Measurements from ENCODE around the gene EPDR1. TPM values are rescaled to one million over a fixed set of nuclear protein-coding genes. Genes with fewer than 3 reads are reported as not detected.

EPDR1 gene
- total and polyA plus RNA-seq, 7 donors, result 16.9 to 83.1 (median 51.9) TPM

DNA sequence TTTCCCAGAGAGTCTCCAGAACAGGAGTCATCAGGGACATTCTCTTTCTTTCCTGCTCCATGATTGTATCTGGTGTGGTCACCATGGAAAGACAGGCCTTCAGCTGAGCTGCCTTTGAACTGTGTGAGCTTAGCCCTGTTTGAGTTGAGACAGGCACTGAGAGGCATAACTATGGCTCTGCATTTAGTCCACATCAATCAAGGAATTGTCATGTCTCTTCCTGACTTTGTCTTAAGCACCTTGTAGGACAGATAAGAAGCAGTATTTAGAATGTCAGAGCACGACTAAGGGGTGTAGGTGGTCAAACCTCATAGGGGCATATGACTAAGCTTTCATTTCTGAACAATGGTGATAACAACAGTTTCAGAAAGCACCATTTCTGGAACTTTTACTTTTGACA lies 53.5 kb downstream of the EPDR1 start:
- no peak for DNase-seq
- Histone ChIP-seq H3K9me3 (no peaks in the 10 kb centered on the region), H3K27ac (no peak overlapping the region), H3K4me1 (no peaks in the 10 kb centered on the region), H3K36me3 (ENCODE audit: insufficient read depth in 1 of 2, low read depth in 1 of 2) (no peaks in the 10 kb centered on the region), H3K27me3 (ENCODE audit: insufficient read depth in 3 of 3, low read length in 2 of 3) (no peaks in the 10 kb centered on the region), H3K4me3 (no peak overlapping the region)
- intact Hi-C loops (cut with DNase I), result no loop called here
- no peak for ATAC-seq
- WGBS, 3 donors, result 34 to 47% (median 36%) methylated on average over 1 of the region's 1 CpG
- TF ChIP-seq, protein P1, sequence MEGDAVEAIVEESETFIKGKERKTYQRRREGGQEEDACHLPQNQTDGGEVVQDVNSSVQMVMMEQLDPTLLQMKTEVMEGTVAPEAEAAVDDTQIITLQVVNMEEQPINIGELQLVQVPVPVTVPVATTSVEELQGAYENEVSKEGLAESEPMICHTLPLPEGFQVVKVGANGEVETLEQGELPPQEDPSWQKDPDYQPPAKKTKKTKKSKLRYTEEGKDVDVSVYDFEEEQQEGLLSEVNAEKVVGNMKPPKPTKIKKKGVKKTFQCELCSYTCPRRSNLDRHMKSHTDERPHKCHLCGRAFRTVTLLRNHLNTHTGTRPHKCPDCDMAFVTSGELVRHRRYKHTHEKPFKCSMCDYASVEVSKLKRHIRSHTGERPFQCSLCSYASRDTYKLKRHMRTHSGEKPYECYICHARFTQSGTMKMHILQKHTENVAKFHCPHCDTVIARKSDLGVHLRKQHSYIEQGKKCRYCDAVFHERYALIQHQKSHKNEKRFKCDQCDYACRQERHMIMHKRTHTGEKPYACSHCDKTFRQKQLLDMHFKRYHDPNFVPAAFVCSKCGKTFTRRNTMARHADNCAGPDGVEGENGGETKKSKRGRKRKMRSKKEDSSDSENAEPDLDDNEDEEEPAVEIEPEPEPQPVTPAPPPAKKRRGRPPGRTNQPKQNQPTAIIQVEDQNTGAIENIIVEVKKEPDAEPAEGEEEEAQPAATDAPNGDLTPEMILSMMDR (IDR thresholded peaks at IDR 0.05), result no peak

DNA sequence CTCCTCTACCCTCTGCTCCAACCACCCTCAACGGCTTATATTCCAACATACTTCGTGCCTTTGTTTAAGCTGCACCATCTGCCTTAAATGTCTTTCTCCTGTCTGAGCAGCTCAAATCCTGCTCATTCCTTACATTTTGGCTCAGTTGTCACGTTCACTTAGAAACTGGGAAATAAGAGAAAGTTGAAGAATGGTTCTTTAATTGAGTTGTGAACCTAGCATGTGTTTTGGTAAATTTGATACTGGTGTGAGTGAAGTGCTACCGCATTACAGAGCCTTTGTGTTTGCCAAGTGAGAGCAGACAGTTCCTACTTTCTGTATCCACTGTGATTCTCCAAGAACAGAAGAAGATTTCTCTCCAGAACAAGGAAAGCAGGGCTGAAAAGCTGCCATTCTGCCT lies 54.3 kb downstream of the EPDR1 start:
- Histone ChIP-seq H3K36me3 (ENCODE audit: insufficient read depth in 1 of 2, low read depth in 1 of 2) (no peaks in the 10 kb centered on the region), H3K27ac (no peak overlapping the region), H3K9me3 (no peaks in the 10 kb centered on the region), H3K27me3 (ENCODE audit: insufficient read depth in 3 of 3, low read length in 2 of 3) (no peaks in the 10 kb centered on the region), H3K4me3 (no peak overlapping the region), H3K4me1 (no peaks in the 10 kb centered on the region)
- TF ChIP-seq, protein P1 (IDR thresholded peaks at IDR 0.05), result no peak
- DNase-seq, result no peak
- ATAC-seq, result no peak
- intact Hi-C loops (cut with DNase I), result no loop called here
- 29 to 46% (median 30%) methylated on average over 4 of the region's 4 CpGs for WGBS, 3 donors

DNA sequence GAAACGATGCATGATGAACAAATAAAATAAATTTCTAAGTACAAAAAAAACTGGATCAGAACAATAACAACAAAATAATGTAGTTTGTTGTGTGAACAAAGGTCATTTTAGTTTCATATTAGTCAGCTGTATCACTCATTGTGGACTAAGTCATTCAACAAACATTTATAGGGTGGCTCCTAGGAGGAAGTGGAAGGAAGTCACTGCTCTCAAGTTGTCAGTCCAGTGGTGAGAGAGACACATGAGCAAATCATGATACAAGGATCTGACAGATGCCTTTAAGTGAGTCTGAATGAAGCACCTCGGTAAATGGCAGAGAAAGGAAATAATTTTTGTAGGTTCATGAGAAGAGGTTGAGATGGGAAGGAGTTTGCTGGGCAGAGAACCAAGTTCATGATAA lies 56.8 kb downstream of the EPDR1 start:
- no peak for DNase-seq
- H3K27me3 ChIP-seq (ENCODE audit: insufficient read depth in 3 of 3, low read length in 2 of 3), result no peaks in the 10 kb centered on the region
- H3K9me3 ChIP-seq, result no peaks in the 10 kb centered on the region
- 74 to 89% (median 74%) methylated on average over 2 of the region's 2 CpGs for WGBS, 3 donors
- no peaks in the 10 kb centered on the region for H3K36me3 ChIP-seq (ENCODE audit: insufficient read depth in 1 of 2, low read depth in 1 of 2)
- H3K4me3 ChIP-seq, result no peak overlapping the region
- intact Hi-C loops (cut with DNase I), result no loop called here
- TF ChIP-seq, protein P1 (IDR thresholded peaks at IDR 0.05), result no peak
- no peaks in the 10 kb centered on the region for H3K4me1 ChIP-seq
- no peak overlapping the region for H3K27ac ChIP-seq
- ATAC-seq, result no peak

DNA sequence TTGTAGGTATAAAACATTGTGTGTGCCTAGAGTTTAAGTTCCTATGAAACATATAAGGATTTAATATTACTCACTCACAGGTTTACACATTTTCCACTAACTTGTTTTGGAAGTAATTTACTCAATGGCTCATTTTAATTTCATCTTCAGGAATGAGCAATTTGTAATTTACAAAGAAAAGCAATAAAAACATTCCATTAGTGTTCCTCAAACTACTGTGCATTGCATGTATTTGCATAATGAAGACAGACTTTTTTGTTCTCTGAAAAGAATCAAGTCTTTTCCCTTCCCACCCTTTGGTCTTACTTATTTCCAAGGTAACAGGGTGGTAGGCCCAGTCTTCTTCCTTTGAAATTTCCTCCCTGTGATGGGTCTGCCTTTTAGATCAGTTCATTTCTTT lies 61.2 kb downstream of the EPDR1 start:
- no peaks in the 10 kb centered on the region for H3K4me1 ChIP-seq
- DNase-seq, result no peak
- TF ChIP-seq, protein P1 (IDR thresholded peaks at IDR 0.05), result no peak
- intact Hi-C loops (cut with DNase I), result no loop called here
- no peaks in the 10 kb centered on the region for H3K27me3 ChIP-seq (ENCODE audit: insufficient read depth in 3 of 3, low read length in 2 of 3)
- no peaks in the 10 kb centered on the region for H3K36me3 ChIP-seq (ENCODE audit: insufficient read depth in 1 of 2, low read depth in 1 of 2)
- no peak overlapping the region for H3K27ac ChIP-seq
- H3K9me3 ChIP-seq, result no peaks in the 10 kb centered on the region
- no peak overlapping the region for H3K4me3 ChIP-seq
- no peak for ATAC-seq

DNA sequence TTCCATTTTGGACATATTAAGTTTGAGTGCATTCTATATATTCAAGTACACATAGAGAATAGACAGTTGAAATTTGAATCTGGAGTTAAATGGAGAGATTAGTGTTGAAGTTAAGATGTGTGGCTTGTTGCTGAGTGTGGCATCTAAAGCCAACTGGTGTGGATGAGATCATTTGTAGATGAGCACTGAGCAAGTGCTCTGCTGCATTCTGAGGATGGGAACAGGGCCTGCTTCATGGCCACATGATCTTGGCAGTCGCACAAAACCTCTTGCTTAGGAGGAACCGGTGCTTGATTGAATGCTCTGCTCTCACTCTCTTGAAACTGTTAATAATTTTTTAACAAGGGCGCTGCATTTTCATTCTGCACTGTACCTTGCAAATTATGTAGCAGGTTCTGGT lies 62.0 kb downstream of the EPDR1 start:
- DNase-seq (no peak), ATAC-seq (no peak)
- intact Hi-C loops (cut with DNase I), result no loop called here
- Histone ChIP-seq H3K4me3 (no peak overlapping the region), H3K36me3 (ENCODE audit: insufficient read depth in 1 of 2, low read depth in 1 of 2) (no peaks in the 10 kb centered on the region), H3K27me3 (ENCODE audit: insufficient read depth in 3 of 3, low read length in 2 of 3) (no peaks in the 10 kb centered on the region), H3K27ac (no peak overlapping the region), H3K4me1 (no peaks in the 10 kb centered on the region), H3K9me3 (no peaks in the 10 kb centered on the region)
- TF ChIP-seq, protein P1 (IDR thresholded peaks at IDR 0.05), result no peak
- 47 to 65% (median 58%) methylated on average over 3 of the region's 3 CpGs for WGBS, 3 donors

Measured in psoas muscle (tissue), 8 donors.